GM19397 (cell line): ENCODE data around the gene TAC1.
"Not testable (repeated sequence)": the region's sequence is repeated elsewhere in the genome, so short reads cannot be mapped to it uniquely, and the experiment has no call there.

Source experiments
- ATAC-seq: cut with Tn5 transposase; IDR thresholded peaks from one replicate; pipeline ENCODE4 v1.9.1; 2021; ENCODE audit warnings: mild to moderate bottlenecking, moderate library complexity; ENCODE audit not compliant: unreplicated experiment

TAC1 gene

GRCh38 chr7:97731736-97732564 lies at the start of gene TAC1:
Gene TAC1, plus strand, starts transcription at chr7:97732086. Its CDS starts 527 bp downstream, at chr7:97732613.
- ATAC-seq: no peak

GRCh38 chr7:97685952-97686351 lies 45.9 kb upstream of the TAC1 start:
- no peak for ATAC-seq

- ATAC-seq: no peak
Measured at GRCh38 chr7:97693586-97693985, 38.3 kb upstream of the TAC1 start.

GRCh38 chr7:97694355-97694754 lies 37.5 kb upstream of the TAC1 start:
- ATAC-seq: no peak

GRCh38 chr7:97697396-97697795 lies 34.5 kb upstream of the TAC1 start:
- no peak for ATAC-seq

GRCh38 chr7:97722386-97722785 lies 9.5 kb upstream of the TAC1 start:
- no peak for ATAC-seq

GRCh38 chr7:97732565-97733275 lies 834 bp downstream of the TAC1 start:
- ATAC-seq: no peak

- no peak for ATAC-seq
Measured at GRCh38 chr7:97733276-97734161, 1.6 kb downstream of the TAC1 start.

- ATAC-seq: no peak
Measured at GRCh38 chr7:97734255-97734654, 2.4 kb downstream of the TAC1 start.

- no peak for ATAC-seq
Measured at GRCh38 chr7:97735075-97735474, 3.2 kb downstream of the TAC1 start.

- no peak for ATAC-seq
Measured at GRCh38 chr7:97748482-97748881, 16.6 kb downstream of the TAC1 start.

- no peak for ATAC-seq
Measured at GRCh38 chr7:97751566-97751965, 19.7 kb downstream of the TAC1 start.

GRCh38 chr7:97752215-97752614 lies 20.3 kb downstream of the TAC1 start:
- ATAC-seq: no peak

GRCh38 chr7:97757824-97758223 lies 25.9 kb downstream of the TAC1 start:
- no peak for ATAC-seq

- ATAC-seq: no peak
Measured at GRCh38 chr7:97770850-97771249, 39.0 kb downstream of the TAC1 start.

- ATAC-seq: no peak
Measured at GRCh38 chr7:97771576-97771975, 39.7 kb downstream of the TAC1 start.

GRCh38 chr7:97772045-97772901 lies 40.4 kb downstream of the TAC1 start:
- no peak for ATAC-seq

GRCh38 chr7:97786398-97786797 lies 54.5 kb downstream of the TAC1 start:
- not testable (repeated sequence) for ATAC-seq
